Kidney epithelial cell (primary cell): ENCODE data around the gene GALNT9. TPM values are rescaled to one million over a fixed set of nuclear protein-coding genes. Genes with fewer than 3 reads are reported as not detected.
"Not testable (repeated sequence)": the region's sequence is repeated elsewhere in the genome, so short reads cannot be mapped to it uniquely, and the experiment has no call there.

Experiments
- DNase-seq: peaks from one replicate; pipeline ENCODE4 v3.0.0-alpha.2; 2010; ENCODE audit warnings: low read depth
- H3K27me3 ChIP-seq: 2 replicates; pipeline ENCODE4 v1.6.0; 2011; ENCODE audit warnings: low read length; ENCODE audit not compliant: control insufficient read depth, insufficient read depth
- H3K36me3 ChIP-seq: 2 replicates; pipeline ENCODE4 v1.5.1; 2011; ENCODE audit warnings: low read length; ENCODE audit not compliant: control insufficient read depth, insufficient read depth
- H3K4me3 ChIP-seq: 2 replicates; pipeline ENCODE4 v1.5.1; 2011; ENCODE audit warnings: low read depth, mild to moderate bottlenecking, control low read depth, low read length
- total RNA-seq: library from RNA; depleted of rRNA; stranded (reverse); fragments of >200 nt; gene quantifications from 2 replicates; pipeline ENCODE4 v1.2.3, GENCODE V29; 2015
- TF ChIP-seq, protein P1 (sequence below): IDR thresholded peaks from 2 replicates; pipeline ENCODE4 v1.5.1; 2011; ENCODE audit warnings: mild to moderate bottlenecking, moderate library complexity, low read length, control low read depth, inconsistent platforms; ENCODE audit not compliant: insufficient read depth, poor library complexity, severe bottlenecking

Gene GALNT9
- total RNA-seq: 1.5 and 9.4 TPM in 2 replicates

DNA sequence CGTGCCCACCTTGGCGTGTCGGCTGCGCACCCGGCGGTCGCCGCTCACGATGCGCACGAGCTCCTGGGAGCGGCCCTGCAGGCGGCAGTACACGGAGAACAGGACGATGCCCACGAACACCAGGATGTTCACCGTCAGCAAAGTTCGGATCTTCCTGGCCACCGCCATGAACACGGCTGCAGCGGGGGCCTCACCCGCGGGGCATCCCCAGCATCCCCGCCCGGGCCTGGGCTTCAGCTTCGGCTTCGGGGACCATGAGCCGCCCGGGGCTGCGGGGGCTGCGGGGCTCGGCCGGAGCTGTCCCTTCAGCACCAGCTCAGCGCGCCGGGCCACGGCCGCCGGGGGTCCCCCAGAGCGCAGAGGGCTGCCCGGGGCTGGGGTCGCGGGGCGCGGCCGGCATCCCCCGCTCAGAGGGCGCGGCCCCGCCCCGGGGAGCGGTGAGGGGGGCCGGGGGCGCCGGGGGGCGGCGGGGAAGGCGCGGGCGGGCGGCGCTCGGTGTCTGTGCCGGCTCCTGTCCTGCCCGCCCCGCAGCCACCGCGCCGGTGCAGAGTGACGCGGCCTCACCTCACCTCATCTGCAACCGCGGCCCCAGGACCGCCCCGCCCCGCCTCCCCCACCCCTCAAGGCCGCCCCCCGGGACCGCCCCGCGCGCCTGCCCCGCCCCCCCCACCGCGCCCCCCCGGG lies at the start of gene GALNT9:
TSS of gene GALNT9 (minus strand) at position 554 of the 684 bp plus-strand sequence. CDS start at position 168, 386 bp downstream.
- peaks cover 46% of the 10 kb centered on the region for H3K27me3 ChIP-seq
- no peak for DNase-seq
- H3K4me3 ChIP-seq: no peak within 1 kb of the TSS
- H3K36me3 ChIP-seq: no peaks in the 10 kb centered on the region
- TF ChIP-seq, protein P1, sequence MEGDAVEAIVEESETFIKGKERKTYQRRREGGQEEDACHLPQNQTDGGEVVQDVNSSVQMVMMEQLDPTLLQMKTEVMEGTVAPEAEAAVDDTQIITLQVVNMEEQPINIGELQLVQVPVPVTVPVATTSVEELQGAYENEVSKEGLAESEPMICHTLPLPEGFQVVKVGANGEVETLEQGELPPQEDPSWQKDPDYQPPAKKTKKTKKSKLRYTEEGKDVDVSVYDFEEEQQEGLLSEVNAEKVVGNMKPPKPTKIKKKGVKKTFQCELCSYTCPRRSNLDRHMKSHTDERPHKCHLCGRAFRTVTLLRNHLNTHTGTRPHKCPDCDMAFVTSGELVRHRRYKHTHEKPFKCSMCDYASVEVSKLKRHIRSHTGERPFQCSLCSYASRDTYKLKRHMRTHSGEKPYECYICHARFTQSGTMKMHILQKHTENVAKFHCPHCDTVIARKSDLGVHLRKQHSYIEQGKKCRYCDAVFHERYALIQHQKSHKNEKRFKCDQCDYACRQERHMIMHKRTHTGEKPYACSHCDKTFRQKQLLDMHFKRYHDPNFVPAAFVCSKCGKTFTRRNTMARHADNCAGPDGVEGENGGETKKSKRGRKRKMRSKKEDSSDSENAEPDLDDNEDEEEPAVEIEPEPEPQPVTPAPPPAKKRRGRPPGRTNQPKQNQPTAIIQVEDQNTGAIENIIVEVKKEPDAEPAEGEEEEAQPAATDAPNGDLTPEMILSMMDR: no peak

DNA sequence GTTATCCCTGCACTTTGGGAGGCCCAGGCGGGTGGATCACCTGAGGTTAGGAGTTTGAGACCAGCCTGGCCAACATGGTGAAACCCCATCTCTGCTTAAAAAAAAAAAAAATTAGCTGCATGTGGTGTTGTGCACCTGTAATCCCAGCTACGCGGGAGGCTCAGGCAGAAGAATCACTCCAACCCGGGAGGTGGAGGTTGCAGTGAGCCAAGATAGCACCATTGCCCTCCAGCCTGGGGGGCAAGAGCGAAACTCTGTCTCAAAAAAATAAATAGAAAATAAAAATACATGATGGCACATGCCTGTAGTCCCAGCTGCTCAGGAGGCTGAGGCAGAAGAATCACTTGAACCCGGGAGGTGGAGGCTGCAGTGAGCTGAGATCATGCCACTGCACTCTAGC lies 49.7 kb upstream of the GALNT9 start:
- H3K36me3 ChIP-seq, DNase-seq, H3K4me3 ChIP-seq: not testable (repeated sequence)
- H3K27me3 ChIP-seq: peaks cover 45% of the 10 kb centered on the region

DNA sequence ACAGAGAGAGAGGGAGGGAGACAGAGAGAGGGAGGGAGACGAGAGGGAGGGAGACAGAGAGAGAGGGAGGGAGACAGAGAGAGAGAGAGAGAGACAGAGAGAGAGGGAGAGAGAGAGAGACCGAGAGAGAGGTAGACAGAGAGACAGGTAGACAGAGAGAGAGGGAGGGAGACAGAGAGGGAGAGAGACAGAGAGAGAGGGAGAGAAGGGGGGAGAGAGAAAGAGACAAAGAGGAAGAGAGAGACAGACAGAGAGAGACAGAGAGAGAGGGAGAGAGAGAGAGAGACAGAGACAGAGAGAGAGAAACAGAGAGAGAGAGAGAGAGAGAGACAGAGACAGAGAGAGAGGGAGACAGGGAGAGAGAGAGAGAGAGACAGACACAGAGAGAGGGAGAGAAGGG lies 47.8 kb upstream of the GALNT9 start:
- no peak for DNase-seq
- H3K36me3 ChIP-seq: no peaks in the 10 kb centered on the region
- no peak overlapping the region for H3K4me3 ChIP-seq
- peaks cover 44% of the 10 kb centered on the region for H3K27me3 ChIP-seq
- TF ChIP-seq, protein P1: no peak

DNA sequence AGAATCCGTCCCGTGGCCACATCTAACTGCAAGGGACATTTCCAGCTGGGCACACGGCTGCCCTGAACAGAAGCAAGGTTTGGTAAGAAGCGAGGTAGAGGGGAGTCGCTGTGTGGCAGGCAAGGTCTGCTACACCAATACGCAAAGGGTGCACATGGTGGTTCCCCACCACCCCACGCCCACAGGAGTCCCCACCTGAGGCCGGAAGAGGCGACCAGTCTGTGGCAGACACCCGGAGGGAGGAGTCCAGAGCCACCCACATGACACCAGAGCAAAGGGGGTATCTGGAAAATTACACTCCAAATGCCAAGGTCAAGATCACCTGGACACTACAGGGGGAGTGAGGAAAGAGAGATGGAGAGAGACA lies 47.1 kb upstream of the GALNT9 start:
- TF ChIP-seq, protein P1: no peak
- peaks cover 38% of the 10 kb centered on the region for H3K27me3 ChIP-seq
- no peaks in the 10 kb centered on the region for H3K36me3 ChIP-seq
- no peak overlapping the region for H3K4me3 ChIP-seq
- DNase-seq: no peak

DNA sequence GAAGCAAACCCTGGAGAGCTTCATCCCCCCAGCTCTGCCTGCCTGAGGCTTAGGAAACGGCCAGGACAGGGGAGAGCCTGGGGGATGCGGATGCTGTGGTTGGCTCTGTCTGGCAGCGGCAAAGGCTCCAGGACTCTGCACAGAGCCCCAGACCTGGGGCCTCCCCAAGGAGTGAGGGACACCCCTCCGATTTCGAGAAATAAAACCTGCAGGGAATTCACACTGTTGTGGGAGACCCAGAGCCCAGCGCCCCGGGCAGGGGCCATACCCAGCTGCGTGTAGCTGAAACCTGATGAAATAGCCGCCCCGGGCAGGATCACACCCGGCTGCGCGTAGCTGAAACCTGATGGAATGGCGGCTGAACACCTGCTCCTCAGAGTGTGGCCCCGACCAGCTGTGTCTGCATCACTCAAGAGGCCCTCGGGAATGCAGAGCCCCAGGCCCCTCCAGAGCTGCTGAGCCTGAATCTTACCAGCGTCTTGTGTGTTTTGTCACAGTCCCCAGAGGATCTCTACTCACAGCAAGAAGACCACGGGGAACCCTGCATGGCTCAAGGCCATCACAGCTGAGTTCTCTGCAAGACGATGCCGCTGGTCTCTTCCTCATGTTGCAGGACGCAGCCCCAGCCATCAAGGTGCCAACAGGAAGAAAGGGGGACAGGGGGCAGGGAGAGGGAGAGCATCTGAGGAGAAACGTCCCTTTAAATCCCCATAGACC lies 46.5 kb upstream of the GALNT9 start:
- Histone ChIP-seq H3K36me3 (no peaks in the 10 kb centered on the region), H3K27me3 (peaks cover 36% of the 10 kb centered on the region), H3K4me3 (no peak overlapping the region)
- TF ChIP-seq, protein P1: no peak
- no peak for DNase-seq

DNA sequence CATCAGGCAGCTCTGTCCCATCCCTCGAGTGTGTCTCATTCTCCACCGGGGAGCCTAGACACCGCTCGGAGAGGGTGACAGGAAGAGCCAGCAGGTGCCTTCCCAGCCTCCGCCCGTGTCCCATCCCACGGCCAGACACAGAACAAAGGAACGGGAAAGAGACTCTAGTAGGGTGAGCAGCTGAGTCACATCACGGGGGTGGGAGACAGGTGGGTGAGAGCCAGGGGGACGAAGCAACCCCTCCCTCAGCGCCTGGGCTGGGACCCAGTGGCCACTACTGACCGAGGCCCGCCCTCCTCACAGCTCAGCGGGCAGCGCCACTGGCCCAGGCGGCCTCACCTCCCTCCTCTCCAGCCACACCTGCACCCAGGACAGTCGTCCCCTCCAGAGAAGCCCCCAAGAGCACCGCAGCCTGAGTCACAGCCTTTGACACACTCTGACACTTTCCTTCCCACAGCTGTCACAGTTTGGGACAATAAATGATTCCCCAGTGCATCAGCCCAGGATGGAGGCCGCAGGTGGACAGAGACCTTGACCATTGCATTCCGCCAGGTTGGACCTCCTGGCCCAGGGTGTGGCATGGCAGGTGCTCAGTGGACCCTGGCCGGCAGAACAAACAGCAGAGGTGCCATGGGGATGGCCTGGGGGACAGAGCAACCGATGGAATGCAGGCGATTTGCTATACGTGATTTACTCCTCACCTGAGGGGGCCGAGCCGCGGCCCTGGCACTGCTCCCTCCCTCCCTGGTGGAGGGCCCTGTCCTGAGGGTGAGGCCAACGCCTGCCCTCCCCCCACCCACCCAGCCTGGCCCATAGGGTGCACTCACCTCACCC lies 45.4 kb upstream of the GALNT9 start:
- peaks cover 36% of the 10 kb centered on the region for H3K27me3 ChIP-seq
- no peaks in the 10 kb centered on the region for H3K36me3 ChIP-seq
- DNase-seq: no peak
- TF ChIP-seq, protein P1: no peak
- H3K4me3 ChIP-seq: no peak overlapping the region
